Liver (tissue), 9 donors: ENCODE measurements around the gene ZC3HAV1L. TPM values are rescaled to one million over a fixed set of nuclear protein-coding genes. Genes with fewer than 3 reads are reported as not detected.

Experiments used
- DNase-seq: peaks from one replicate; pipeline ENCODE4 v3.0.0-alpha.2; 2017; ENCODE audit warnings: low spot score
- H3K27ac ChIP-seq, 2 donors: one replicate each; pipeline ENCODE4 v1.7.0; 2013; ENCODE audit warnings: inconsistent platforms in 2 of 2, low read length in 2 of 2, control low read depth in 1 of 2, low read depth in 1 of 2, mild to moderate bottlenecking in 1 of 2
- H3K27me3 ChIP-seq, 4 donors: one replicate each; pipeline versions ENCODE4 v1.6.1 to v1.7.0; 2013; ENCODE audit warnings: low read length in 3 of 4, inconsistent platforms in 1 of 4, mild to moderate bottlenecking in 1 of 4, moderate library complexity in 1 of 4; ENCODE audit not compliant: control insufficient read depth in 4 of 4, insufficient read depth in 4 of 4
- H3K36me3 ChIP-seq, 4 donors: one replicate each; pipeline versions ENCODE4 v1.6.1 to v1.7.0; 2013; ENCODE audit warnings: low read length in 3 of 4, mild to moderate bottlenecking in 3 of 4, low read depth in 1 of 4, moderate library complexity in 1 of 4; ENCODE audit not compliant: control insufficient read depth in 4 of 4, insufficient read depth in 3 of 4
- H3K4me1 ChIP-seq, 4 donors: one replicate each; pipeline versions ENCODE4 v1.6.1 to v1.7.0; 2013; ENCODE audit warnings: low read length in 3 of 4, mild to moderate bottlenecking in 3 of 4, moderate library complexity in 1 of 4; ENCODE audit not compliant: control insufficient read depth in 4 of 4, insufficient read depth in 4 of 4
- H3K4me3 ChIP-seq, 3 donors: one replicate each; pipeline versions ENCODE4 v1.6.1 to v1.7.0; 2013; ENCODE audit warnings: low read length in 3 of 3, control low read depth in 1 of 3, low read depth in 1 of 3, mild to moderate bottlenecking in 1 of 3
- H3K9ac ChIP-seq, 2 donors: one replicate each; pipeline ENCODE4 v1.7.0; 2013; ENCODE audit warnings: low read length in 2 of 2, mild to moderate bottlenecking in 2 of 2, moderate library complexity in 2 of 2, control low read depth in 1 of 2, low read depth in 1 of 2
- H3K9me3 ChIP-seq, 4 donors: one replicate each; pipeline versions ENCODE4 v1.6.1 to v1.7.0; 2013; ENCODE audit warnings: low read length in 3 of 4; ENCODE audit not compliant: control insufficient read depth in 4 of 4
- ATF3 ChIP-seq: IDR thresholded peaks from 2 replicates; pipeline ENCODE4 v1.6.1; 2016; ENCODE audit warnings: antibody characterized with exemption
- EGR1 ChIP-seq, 2 donors: IDR thresholded peaks; 2 replicates each; pipeline ENCODE4 v1.6.1; 2016 to 2018; ENCODE audit warnings: antibody characterized with exemption in 2 of 2, low read depth in 2 of 2
- FOXA1 ChIP-seq: IDR thresholded peaks from 2 replicates; pipeline ENCODE4 v1.6.1; 2016; ENCODE audit warnings: antibody characterized with exemption
- FOXA2 ChIP-seq: IDR thresholded peaks from 2 replicates; pipeline ENCODE4 v1.6.1; 2016; ENCODE audit warnings: antibody characterized with exemption
- GABPA ChIP-seq, 2 donors: IDR thresholded peaks in 1 of 2; conservative IDR thresholded peaks in 1 of 2; 2 replicates each; pipeline ENCODE4 v1.6.1; 2016; ENCODE audit warnings: antibody characterized with exemption in 2 of 2, mild to moderate bottlenecking in 1 of 2, moderate library complexity in 1 of 2
- HNF4A ChIP-seq, 2 donors: conservative IDR thresholded peaks; 2 replicates each; pipeline ENCODE4 v1.6.1; 2016; ENCODE audit warnings: antibody characterized with exemption in 2 of 2, mild to moderate bottlenecking in 2 of 2
- HNF4G ChIP-seq: IDR thresholded peaks from 2 replicates; pipeline ENCODE4 v1.6.1; 2016; ENCODE audit warnings: antibody characterized with exemption
- JUND ChIP-seq, 2 donors: IDR thresholded peaks; 2 replicates each; pipeline ENCODE4 v1.6.1; 2016; ENCODE audit warnings: antibody characterized with exemption in 2 of 2
- NR2F2 ChIP-seq: IDR thresholded peaks from 2 replicates; pipeline ENCODE4 v1.6.1; 2016; ENCODE audit warnings: antibody characterized with exemption
- RAD21 ChIP-seq, 2 donors: IDR thresholded peaks; 2 replicates each; pipeline ENCODE4 v1.6.1; 2016; ENCODE audit warnings: antibody characterized with exemption in 2 of 2, mild to moderate bottlenecking in 2 of 2
- REST ChIP-seq: IDR thresholded peaks from 2 replicates; pipeline ENCODE4 v1.6.1; 2016; ENCODE audit warnings: antibody characterized with exemption, mild to moderate bottlenecking
- RXRA ChIP-seq, 2 donors: IDR thresholded peaks; 2 replicates each; pipeline ENCODE4 v1.6.1; 2017 to 2018; ENCODE audit warnings: antibody characterized with exemption in 2 of 2, mild to moderate bottlenecking in 1 of 2
- SP1 ChIP-seq: IDR thresholded peaks from 2 replicates; pipeline ENCODE4 v1.6.1; 2018; ENCODE audit warnings: antibody characterized with exemption, mild to moderate bottlenecking
- TAF1 ChIP-seq: conservative IDR thresholded peaks from 2 replicates; pipeline ENCODE4 v1.6.1; 2016; ENCODE audit warnings: antibody characterized with exemption, mild to moderate bottlenecking
- YY1 ChIP-seq: IDR thresholded peaks from 2 replicates; pipeline ENCODE4 v1.6.1; 2016; ENCODE audit warnings: antibody characterized with exemption, mild to moderate bottlenecking
- ZBTB33 ChIP-seq: IDR thresholded peaks from 2 replicates; pipeline ENCODE4 v1.6.1; 2016; ENCODE audit warnings: antibody characterized with exemption
- WGBS: extraction: QIAGEN DNeasy Blood & Tissue Kit; methylation state at CpG from one replicate; pipeline ENCODE4 v1.1.7; 2013; 5-methylcytosine and 5-hydroxymethylcytosine counted together
- polyA plus RNA-seq, 2 donors: library from polyadenylated mRNA; stranded (reverse) in 1 of 2; unstranded in 1 of 2; fragments of 200-250 nt in 1 of 2; fragments of >200 nt in 1 of 2; fragmentation: Nextera tagmentation in 1 of 2; extraction: Ambion mirVana in 1 of 2; gene quantifications; one replicate each; pipeline versions ENCODE4 v1.2.1 to v1.2.3, GENCODE V29; 2013 to 2015
- total RNA-seq, 2 donors: library from RNA; depleted of rRNA; stranded (reverse); fragments of >200 nt; gene quantifications; one replicate each; pipeline ENCODE4 v1.2.3, GENCODE V29; 2014
- TF ChIP-seq, protein P1 (sequence below): IDR thresholded peaks from 2 replicates; pipeline ENCODE4 v1.6.1; 2016; ENCODE audit warnings: antibody characterized with exemption
- TF ChIP-seq, protein P2 (sequence below): fragments of 150-350 bp; IDR thresholded peaks from 2 replicates; pipeline ENCODE4 v1.5.1; 2017; ENCODE audit warnings: improper control_type of control experiment, low read depth, low read length; ENCODE audit not compliant: missing input control
- donor health status: healthy.
- donor health status: healthy.
- donor health status: healthy.
- donor health status: healthy.
- donor health status: healthy.

ZC3HAV1L gene
- total and polyA plus RNA-seq, 4 donors: 0.19 to 16.2 (median 1.9) TPM

DNA sequence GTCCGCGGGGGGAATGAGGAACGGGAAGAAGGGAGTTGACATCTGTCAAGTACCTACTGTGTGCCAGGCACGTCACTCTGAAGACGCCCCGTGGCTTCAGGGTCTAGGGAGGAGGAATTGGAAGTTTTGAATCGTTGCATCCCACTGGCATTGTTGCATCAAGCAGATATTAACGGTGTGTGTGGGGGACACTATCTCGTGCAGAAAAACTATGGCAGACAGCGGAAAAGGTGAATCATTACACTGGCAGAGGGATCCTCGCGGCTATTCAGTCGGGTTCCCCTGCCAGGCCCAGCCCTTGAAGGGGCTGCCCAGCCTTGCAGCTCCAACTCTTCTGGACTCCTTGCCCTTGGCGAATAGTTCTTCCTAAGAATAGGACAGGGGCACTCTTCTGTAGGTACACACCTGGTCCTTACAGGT is 53.6 kb downstream of the ZC3HAV1L start:
- Histone ChIP-seq H3K4me1 (peaks cover 0 to 16% (median 7%) of the 10 kb centered on the region in 4 donors), H3K9me3 (peaks cover 0 to under 1% (median 0%) of the 10 kb centered on the region in 4 donors), H3K9ac (no peak overlapping the region), H3K27me3 (no peaks in the 10 kb centered on the region), H3K36me3 (no peaks in the 10 kb centered on the region), H3K27ac (no peak overlapping the region), H3K4me3 (peak overlapping the region in 1 of 3 donors; percentile 86)
- no peak for DNase-seq
- 60% methylated on average over 14 of the region's 14 CpGs for WGBS
- no peak for TF ChIP-seq ZBTB33
- no peak for TF ChIP-seq REST
- TF ChIP-seq SP1: no peak
- no peak for TF ChIP-seq RAD21 (IDR thresholded peaks at IDR 0.05)
- no peak for TF ChIP-seq RXRA (IDR thresholded peaks at IDR 0.05)
- TF ChIP-seq HNF4A (conservative IDR thresholded peaks at IDR 0.05): no peak
- TF ChIP-seq, protein P1, sequence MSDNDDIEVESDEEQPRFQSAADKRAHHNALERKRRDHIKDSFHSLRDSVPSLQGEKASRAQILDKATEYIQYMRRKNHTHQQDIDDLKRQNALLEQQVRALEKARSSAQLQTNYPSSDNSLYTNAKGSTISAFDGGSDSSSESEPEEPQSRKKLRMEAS: no peak
- no peak for TF ChIP-seq TAF1
- TF ChIP-seq NR2F2: no peak
- TF ChIP-seq YY1: no peak
- TF ChIP-seq HNF4G: no peak
- no peak for TF ChIP-seq FOXA2
- no peak for TF ChIP-seq JUND (IDR thresholded peaks at IDR 0.05)
- no peak for TF ChIP-seq ATF3
- no peak for TF ChIP-seq FOXA1
- TF ChIP-seq GABPA (IDR thresholded peaks at IDR 0.05 in 1 of 2, conservative IDR thresholded peaks at IDR 0.05 in 1 of 2): no peak
- no peak for TF ChIP-seq EGR1 (IDR thresholded peaks at IDR 0.05; ENCODE audit: low read depth in 2 of 2)
- TF ChIP-seq, protein P2, sequence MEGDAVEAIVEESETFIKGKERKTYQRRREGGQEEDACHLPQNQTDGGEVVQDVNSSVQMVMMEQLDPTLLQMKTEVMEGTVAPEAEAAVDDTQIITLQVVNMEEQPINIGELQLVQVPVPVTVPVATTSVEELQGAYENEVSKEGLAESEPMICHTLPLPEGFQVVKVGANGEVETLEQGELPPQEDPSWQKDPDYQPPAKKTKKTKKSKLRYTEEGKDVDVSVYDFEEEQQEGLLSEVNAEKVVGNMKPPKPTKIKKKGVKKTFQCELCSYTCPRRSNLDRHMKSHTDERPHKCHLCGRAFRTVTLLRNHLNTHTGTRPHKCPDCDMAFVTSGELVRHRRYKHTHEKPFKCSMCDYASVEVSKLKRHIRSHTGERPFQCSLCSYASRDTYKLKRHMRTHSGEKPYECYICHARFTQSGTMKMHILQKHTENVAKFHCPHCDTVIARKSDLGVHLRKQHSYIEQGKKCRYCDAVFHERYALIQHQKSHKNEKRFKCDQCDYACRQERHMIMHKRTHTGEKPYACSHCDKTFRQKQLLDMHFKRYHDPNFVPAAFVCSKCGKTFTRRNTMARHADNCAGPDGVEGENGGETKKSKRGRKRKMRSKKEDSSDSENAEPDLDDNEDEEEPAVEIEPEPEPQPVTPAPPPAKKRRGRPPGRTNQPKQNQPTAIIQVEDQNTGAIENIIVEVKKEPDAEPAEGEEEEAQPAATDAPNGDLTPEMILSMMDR: no peak
